SK-N-SH (cell line): ENCODE results near the gene PLB1. TPM values are rescaled to one million over a fixed set of nuclear protein-coding genes. Genes with fewer than 3 reads are reported as not detected.

ENCODE experiments used
- CTCF ChIA-PET: fragments of 300-600, 350-600 bp; formaldehyde crosslinking; extraction: SDS; loops from one replicate; lab custom pipeline; 2021; lab: Yijun Ruan, JAX
- POLR2A ChIA-PET: fragments of 350-600 bp; sonication (Branson Sonifier 250); formaldehyde crosslinking; extraction: SDS; loops from one replicate; lab custom pipeline; 2020; ENCODE audit warnings: antibody characterized with exemption, inconsistent platforms; lab: Yijun Ruan, JAX
- DNase-seq: peaks from one replicate; pipeline ENCODE4 v3.0.0; 2012
- H2AFZ ChIP-seq: fragments of 200-600 bp; sonication (generic); 2 replicates; pipeline ENCODE4 v1.8.1; 2016; ENCODE audit warnings: antibody characterized with exemption, mild to moderate bottlenecking, low read depth
- H3F3A ChIP-seq: fragments of 200-600 bp; sonication (generic); replicated peaks from 2 replicates; pipeline ENCODE3; 2016; ENCODE audit warnings: antibody characterized with exemption, mild to moderate bottlenecking; ENCODE audit not compliant: insufficient read depth
- H3K27ac ChIP-seq, 2 experiments: fragments of 200-500 bp in 1 of 2; fragments of 200-600 bp in 1 of 2; sonication (Bioruptor generic) in 1 of 2; sonication (generic), shearing (Covaris generic) in 1 of 2; 2 replicates each; pipeline versions ENCODE4 v1.5.1 to v1.6.1; 2014 to 2016; ENCODE audit warnings: low read depth in 2 of 2, inconsistent platforms in 1 of 2, low read length in 1 of 2, mild to moderate bottlenecking in 1 of 2, mixed read lengths in 1 of 2
- H3K27me3 ChIP-seq: fragments of 200-600 bp; sonication (generic), shearing (Covaris generic); 2 replicates; pipeline ENCODE4 v1.6.1; 2016; ENCODE audit warnings: mixed run types; ENCODE audit not compliant: insufficient read depth
- H3K36me3 ChIP-seq, 2 experiments: fragments of 200-500 bp in 1 of 2; fragments of 200-600 bp in 1 of 2; sonication (Bioruptor generic) in 1 of 2; sonication (generic) in 1 of 2; replicated peaks in 1 of 2; 2 replicates each; pipeline versions ENCODE3 to v1.5.1; 2014 to 2016; ENCODE audit warnings: low read length in 1 of 2, mild to moderate bottlenecking in 1 of 2; ENCODE audit not compliant: insufficient read depth in 2 of 2, control insufficient read depth in 1 of 2
- H3K4me1 ChIP-seq, 2 experiments: fragments of 200-500 bp in 1 of 2; fragments of 200-600 bp in 1 of 2; sonication (Bioruptor generic) in 1 of 2; sonication (generic), shearing (Covaris generic) in 1 of 2; 2 replicates each; pipeline versions ENCODE4 v1.5.1 to v1.6.1; 2014 to 2016; ENCODE audit warnings: low read depth in 1 of 2, low read length in 1 of 2, mixed run types in 1 of 2; ENCODE audit not compliant: insufficient read depth in 2 of 2, control insufficient read depth in 1 of 2
- H3K4me2 ChIP-seq: fragments of 200-600 bp; sonication (generic), shearing (Covaris generic); 2 replicates; pipeline ENCODE4 v1.6.1; 2017; ENCODE audit warnings: mixed run types
- H3K4me3 ChIP-seq, 2 experiments: fragments of 200-500 bp in 1 of 2; fragments of 200-600 bp in 1 of 2; sonication (Bioruptor generic) in 1 of 2; sonication (generic), shearing (Covaris generic) in 1 of 2; 2 replicates each; pipeline versions ENCODE4 v1.5.1 to v1.8.1; 2014 to 2016; ENCODE audit warnings: low read depth in 2 of 2, inconsistent platforms in 1 of 2, low read length in 1 of 2, mild to moderate bottlenecking in 1 of 2, mixed read lengths in 1 of 2, moderate library complexity in 1 of 2
- H3K79me2 ChIP-seq: fragments of 200-600 bp; sonication (generic); 2 replicates; pipeline ENCODE4 v1.8.1; 2017; ENCODE audit warnings: mild to moderate bottlenecking; ENCODE audit not compliant: insufficient read depth
- H3K9ac ChIP-seq: fragments of 200-600 bp; sonication (generic); 2 replicates; pipeline ENCODE4 v1.6.1; 2017; ENCODE audit warnings: mixed run types
- H3K9me2 ChIP-seq: fragments of 200-600 bp; sonication (generic); 2 replicates; pipeline ENCODE4 v1.6.1; 2017; ENCODE audit warnings: mixed run types
- H3K9me3 ChIP-seq: fragments of 200-600 bp; sonication (generic); 2 replicates; pipeline ENCODE4 v1.6.1; 2017; ENCODE audit warnings: mixed run types, mild to moderate bottlenecking, moderate library complexity
- H4K20me1 ChIP-seq: fragments of 200-600 bp; sonication (generic); 2 replicates; pipeline ENCODE4 v1.6.1; 2017; ENCODE audit warnings: mild to moderate bottlenecking, mixed run types; ENCODE audit not compliant: insufficient read depth
- CHD2 ChIP-seq: fragments of 150-350 bp; IDR thresholded peaks from 2 replicates; pipeline ENCODE4 v1.6.1; 2018; ENCODE audit warnings: low read length; ENCODE audit not compliant: partially characterized antibody
- EZH2phosphoT487 ChIP-seq: fragments of 200-600 bp; sonication (generic); IDR thresholded peaks from 2 replicates; pipeline ENCODE4 v1.6.1; 2017; ENCODE audit warnings: low read depth, mixed run types, mild to moderate bottlenecking, antibody characterized with exemption, moderate library complexity, borderline replicate concordance
- GATA2 ChIP-seq: sonication (generic); formaldehyde crosslinking; IDR thresholded peaks from 2 replicates; pipeline ENCODE4 v1.5.0; 2020; ENCODE audit warnings: mild to moderate bottlenecking, missing genetic modification reagents
- MEF2A ChIP-seq: IDR thresholded peaks from 2 replicates; pipeline ENCODE4 v1.4.0; 2012; ENCODE audit warnings: low read depth, borderline replicate concordance
- NFIC ChIP-seq: IDR thresholded peaks from 2 replicates; pipeline ENCODE4 v1.4.0; 2012; ENCODE audit warnings: borderline replicate concordance
- RAD21 ChIP-seq: IDR thresholded peaks from 2 replicates; pipeline ENCODE4 v1.6.1; 2012; ENCODE audit warnings: mild to moderate bottlenecking, low read length
- RFX5 ChIP-seq: IDR thresholded peaks from 2 replicates; pipeline ENCODE4 v1.6.1; 2012; ENCODE audit warnings: mild to moderate bottlenecking, improper control_type of control experiment, low read length
- RXRA ChIP-seq: IDR thresholded peaks from 2 replicates; pipeline ENCODE4 v1.4.0; 2012; ENCODE audit warnings: low read depth, mild to moderate bottlenecking, borderline replicate concordance
- SIN3A ChIP-seq: IDR thresholded peaks from 2 replicates; pipeline ENCODE4 v1.6.1; 2012; ENCODE audit warnings: low read depth, mild to moderate bottlenecking, low read length, moderate library complexity, borderline replicate concordance
- TCF12 ChIP-seq: IDR thresholded peaks from 2 replicates; pipeline ENCODE4 v1.4.0; 2012
- YY1 ChIP-seq: IDR thresholded peaks from 2 replicates; pipeline ENCODE4 v1.4.0; 2012; ENCODE audit warnings: low read depth, mild to moderate bottlenecking
- WGBS: methylation state at CpG from one replicate; pipeline ENCODE4 v1.1.6; 2017; ENCODE audit warnings: low lambda C conversion rate; 5-methylcytosine and 5-hydroxymethylcytosine counted together
- polyA plus RNA-seq, 3 experiments: library from polyadenylated mRNA; depleted of rRNA; stranded (reverse); fragments of >200 nt; gene quantifications; 2 replicates each; pipeline ENCODE4 v1.2.3, GENCODE V29; 2012
- small RNA-seq, 7 experiments: library from RNA; depleted of rRNA; stranded (forward); fragments of <200 nt; gene quantifications; one replicate each; pipeline ENCODE3, GENCODE V24; 2012
- TF ChIP-seq, protein P1 (sequence below): IDR thresholded peaks from 2 replicates; pipeline ENCODE4 v1.4.0; 2012; ENCODE audit warnings: low read depth, borderline replicate concordance
- TF ChIP-seq, protein P2 (sequence below): fragments of 150-350 bp; IDR thresholded peaks from 2 replicates; pipeline ENCODE4 v1.6.1; 2016; ENCODE audit warnings: mild to moderate bottlenecking, low read depth, low read length
- TF ChIP-seq, protein P3 (sequence below): fragments of 150-350 bp; IDR thresholded peaks from 2 replicates; pipeline ENCODE4 v1.6.1; 2017; ENCODE audit warnings: antibody characterized with exemption, low read length, low read depth, borderline replicate concordance

The PLB1 gene
- polyA plus RNA-seq, 1 of the 3 experiments (the other 2 are of a cell fraction) = 0.10 TPM

DNA sequence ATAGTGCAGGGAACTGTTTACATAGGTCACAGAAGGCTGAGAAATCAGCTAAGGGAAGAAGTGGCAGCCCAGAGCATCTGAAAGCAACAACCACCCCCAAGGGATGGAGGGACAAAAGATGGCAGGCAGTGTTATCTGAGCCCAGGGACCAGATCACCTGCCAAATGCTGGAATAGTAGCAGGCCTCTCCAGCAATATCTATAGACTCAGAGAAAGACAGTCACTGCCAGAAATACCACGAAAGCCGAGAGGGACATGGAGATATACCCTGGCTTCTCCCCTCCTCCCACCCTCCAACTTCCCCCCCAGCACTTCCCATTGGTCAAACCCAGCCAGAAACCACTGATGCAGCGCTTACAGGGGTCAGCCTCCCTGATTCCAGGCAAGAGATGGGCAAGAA is 197.4 kb downstream of the PLB1 start:
- 87% methylated on average over 3 of the region's 3 CpGs for WGBS
- no peaks in the 10 kb centered on the region for H3F3A ChIP-seq
- H3K4me3 ChIP-seq = no peak overlapping the region
- TF ChIP-seq TCF12 = no peak
- TF ChIP-seq SIN3A = no peak
- TF ChIP-seq, protein P1, sequence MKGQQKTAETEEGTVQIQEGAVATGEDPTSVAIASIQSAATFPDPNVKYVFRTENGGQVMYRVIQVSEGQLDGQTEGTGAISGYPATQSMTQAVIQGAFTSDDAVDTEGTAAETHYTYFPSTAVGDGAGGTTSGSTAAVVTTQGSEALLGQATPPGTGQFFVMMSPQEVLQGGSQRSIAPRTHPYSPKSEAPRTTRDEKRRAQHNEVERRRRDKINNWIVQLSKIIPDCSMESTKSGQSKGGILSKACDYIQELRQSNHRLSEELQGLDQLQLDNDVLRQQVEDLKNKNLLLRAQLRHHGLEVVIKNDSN = no peak
- no peak for TF ChIP-seq RAD21
- TF ChIP-seq CHD2 = no peak
- no peak for TF ChIP-seq EZH2phosphoT487
- no peak for TF ChIP-seq NFIC
- TF ChIP-seq MEF2A = no peak
- TF ChIP-seq RXRA = no peak
- TF ChIP-seq, protein P2, sequence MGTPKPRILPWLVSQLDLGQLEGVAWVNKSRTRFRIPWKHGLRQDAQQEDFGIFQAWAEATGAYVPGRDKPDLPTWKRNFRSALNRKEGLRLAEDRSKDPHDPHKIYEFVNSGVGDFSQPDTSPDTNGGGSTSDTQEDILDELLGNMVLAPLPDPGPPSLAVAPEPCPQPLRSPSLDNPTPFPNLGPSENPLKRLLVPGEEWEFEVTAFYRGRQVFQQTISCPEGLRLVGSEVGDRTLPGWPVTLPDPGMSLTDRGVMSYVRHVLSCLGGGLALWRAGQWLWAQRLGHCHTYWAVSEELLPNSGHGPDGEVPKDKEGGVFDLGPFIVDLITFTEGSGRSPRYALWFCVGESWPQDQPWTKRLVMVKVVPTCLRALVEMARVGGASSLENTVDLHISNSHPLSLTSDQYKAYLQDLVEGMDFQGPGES = no peak
- TF ChIP-seq GATA2 (CRISPR knock-in tag) = no peak
- TF ChIP-seq YY1 = no peak
- TF ChIP-seq RFX5 = no peak
- TF ChIP-seq, protein P3, sequence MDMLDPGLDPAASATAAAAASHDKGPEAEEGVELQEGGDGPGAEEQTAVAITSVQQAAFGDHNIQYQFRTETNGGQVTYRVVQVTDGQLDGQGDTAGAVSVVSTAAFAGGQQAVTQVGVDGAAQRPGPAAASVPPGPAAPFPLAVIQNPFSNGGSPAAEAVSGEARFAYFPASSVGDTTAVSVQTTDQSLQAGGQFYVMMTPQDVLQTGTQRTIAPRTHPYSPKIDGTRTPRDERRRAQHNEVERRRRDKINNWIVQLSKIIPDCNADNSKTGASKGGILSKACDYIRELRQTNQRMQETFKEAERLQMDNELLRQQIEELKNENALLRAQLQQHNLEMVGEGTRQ = no peak
- TF ChIP-seq, all 33 proteins: peak for 0
- H3K4me1 ChIP-seq = peaks cover 5 to 6% of the 10 kb centered on the region in 2 experiments; a peak in 1 of 4 replicates
- H3K9me2 ChIP-seq = no peaks in the 10 kb centered on the region
- no peak overlapping the region for H3K9ac ChIP-seq
- DNase-seq = no peak
- H3K4me2 ChIP-seq = no peak overlapping the region
- H3K9me3 ChIP-seq = no peaks in the 10 kb centered on the region
- no peaks in the 10 kb centered on the region for H3K27me3 ChIP-seq
- no peaks in the 10 kb centered on the region for H4K20me1 ChIP-seq
- ChIA-PET CTCF (interaction anchor here (1.2 kb wide), 1 partner anchor 10 kb away, joined by 3 read pairs; no protein-coding TSS in a partner anchor), POLR2A (no interaction called here)
- no peaks in the 10 kb centered on the region for H3K36me3 ChIP-seq
- H3K79me2 ChIP-seq = no peaks in the 10 kb centered on the region
- no peak overlapping the region for H2AFZ ChIP-seq
- H3K27ac ChIP-seq = no peak overlapping the region

Small RNAs within 50 kb of the gene (small RNA-seq; reads per million reads assigned to genes)
- gene RNA5SP89 = 0 reads per million in 7 experiments
- 0 reads per million in 7 experiments for gene SNRPGP7

Other genes with a start within 250 kb of the PLB1 start
- 30.1 and 41.7 TPM in 2 replicates for gene FOSL2, start 103.2 kb upstream of the PLB1 start, polyA plus RNA-seq (2012; rRNA removed)